Mononuclear cell (primary cell): ENCODE measurements around the gene SESN2. TPM values are rescaled to one million over a fixed set of nuclear protein-coding genes. Genes with fewer than 3 reads are reported as not detected.

ENCODE experiments used
- H3K27me3 ChIP-seq: 2 replicates; pipeline ENCODE4 v1.6.0; 2011; ENCODE audit warnings: low read length, control low read depth; ENCODE audit not compliant: insufficient read depth
- H3K4me1 ChIP-seq: 2 replicates; pipeline ENCODE4 v1.5.1; 2011; ENCODE audit warnings: mild to moderate bottlenecking, low read length, control low read depth; ENCODE audit not compliant: insufficient read depth
- H3K4me3 ChIP-seq: 2 replicates; pipeline ENCODE4 v1.5.1; 2011; ENCODE audit warnings: mild to moderate bottlenecking, low read length, moderate library complexity
- H3K9me3 ChIP-seq: 2 replicates; pipeline ENCODE4 v1.5.1; 2011; ENCODE audit warnings: low read depth, mild to moderate bottlenecking, control low read depth, low read length
- total RNA-seq: library from RNA; depleted of rRNA; stranded (reverse); fragments of >200 nt; gene quantifications from one replicate; pipeline ENCODE4 v1.2.3, GENCODE V29; 2012

The SESN2 gene
- 10.1 TPM for total RNA-seq

GRCh38 chr1:28259252-28259933 lies at the start of gene SESN2:
TSS of gene SESN2 (plus strand) at chr1:28259518. CDS start at chr1:28259848, 330 bp downstream.
- Histone ChIP-seq H3K4me3 (peak within 1 kb of the TSS; percentile 96), H3K4me1 (peaks cover 50% of the 10 kb centered on the region), H3K27me3 (no peaks in the 10 kb centered on the region), H3K9me3 (no peaks in the 10 kb centered on the region)

- no peaks in the 10 kb centered on the region for H3K9me3 ChIP-seq
- no peak overlapping the region for H3K4me3 ChIP-seq
- no peaks in the 10 kb centered on the region for H3K4me1 ChIP-seq
- H3K27me3 ChIP-seq: no peaks in the 10 kb centered on the region
These were observed 49.6 kb upstream of the SESN2 start for GRCh38 chr1:28209700-28210099.

- H3K4me1 ChIP-seq: no peaks in the 10 kb centered on the region
- H3K9me3 ChIP-seq: no peaks in the 10 kb centered on the region
- H3K27me3 ChIP-seq: no peaks in the 10 kb centered on the region
- no peak overlapping the region for H3K4me3 ChIP-seq
These were observed 46.0 kb upstream of the SESN2 start for GRCh38 chr1:28213315-28213714.

GRCh38 chr1:28229089-28229488 lies 30.2 kb upstream of the SESN2 start:
- no peak overlapping the region for H3K4me3 ChIP-seq
- no peaks in the 10 kb centered on the region for H3K27me3 ChIP-seq
- H3K9me3 ChIP-seq: no peaks in the 10 kb centered on the region
- peaks cover 28% of the 10 kb centered on the region for H3K4me1 ChIP-seq

- H3K27me3 ChIP-seq: no peaks in the 10 kb centered on the region
- peaks cover 28% of the 10 kb centered on the region for H3K4me1 ChIP-seq
- no peaks in the 10 kb centered on the region for H3K9me3 ChIP-seq
- no peak overlapping the region for H3K4me3 ChIP-seq
These were observed 29.3 kb upstream of the SESN2 start for GRCh38 chr1:28229996-28230395.

- Histone ChIP-seq H3K9me3 (no peaks in the 10 kb centered on the region), H3K4me1 (peaks cover 50% of the 10 kb centered on the region), H3K4me3 (peak within 1 kb of the TSS; percentile 91)
These were observed 26.6 kb upstream of the SESN2 start, which contains the start of gene DNAJC8 for GRCh38 chr1:28232558-28233263. TSS of gene DNAJC8 (minus strand) at chr1:28233029. CDS start at chr1:28232998, 31 bp downstream.

GRCh38 chr1:28233264-28233606 lies 26.1 kb upstream of the SESN2 start:
- peaks cover 50% of the 10 kb centered on the region for H3K4me1 ChIP-seq
- peak overlapping the region; percentile 91 for H3K4me3 ChIP-seq

More at GRCh38 chr1:28232558-28233263, 26.6 kb upstream of the SESN2 start, which contains the start of gene DNAJC8:
- H3K27me3 ChIP-seq: no peaks in the 10 kb centered on the region

GRCh38 chr1:28235755-28236655 lies 23.3 kb upstream of the SESN2 start, which contains the start of gene ATP5IF1:
TSS of gene ATP5IF1 (plus strand) at chr1:28236124. CDS start at chr1:28236184, 60 bp downstream.
- Histone ChIP-seq H3K9me3 (no peaks in the 10 kb centered on the region), H3K27me3 (no peaks in the 10 kb centered on the region), H3K4me3 (peak within 1 kb of the TSS; percentile 99), H3K4me1 (peaks cover 43% of the 10 kb centered on the region)

More at GRCh38 chr1:28233264-28233606, 26.1 kb upstream of the SESN2 start:
- Histone ChIP-seq H3K9me3 (no peaks in the 10 kb centered on the region), H3K27me3 (no peaks in the 10 kb centered on the region)

GRCh38 chr1:28236656-28237322 lies 22.5 kb upstream of the SESN2 start:
- Histone ChIP-seq H3K9me3 (no peaks in the 10 kb centered on the region), H3K4me3 (peak overlapping the region; percentile 99), H3K27me3 (no peaks in the 10 kb centered on the region), H3K4me1 (peaks cover 35% of the 10 kb centered on the region)

- H3K9me3 ChIP-seq: no peaks in the 10 kb centered on the region
- H3K4me1 ChIP-seq: peaks cover 40% of the 10 kb centered on the region
- H3K4me3 ChIP-seq: no peak overlapping the region
- H3K27me3 ChIP-seq: no peaks in the 10 kb centered on the region
These were observed 20.3 kb upstream of the SESN2 start for GRCh38 chr1:28239004-28239403.

GRCh38 chr1:28240024-28240423 lies 19.3 kb upstream of the SESN2 start:
- H3K27me3 ChIP-seq: no peaks in the 10 kb centered on the region
- H3K4me3 ChIP-seq: no peak overlapping the region
- H3K9me3 ChIP-seq: no peaks in the 10 kb centered on the region
- H3K4me1 ChIP-seq: peaks cover 51% of the 10 kb centered on the region

- H3K4me1 ChIP-seq: peaks cover 44% of the 10 kb centered on the region
These were observed 17.6 kb upstream of the SESN2 start for GRCh38 chr1:28241638-28242241.

GRCh38 chr1:28243685-28244311 lies 15.5 kb upstream of the SESN2 start:
- Histone ChIP-seq H3K9me3 (no peaks in the 10 kb centered on the region), H3K4me3 (no peak overlapping the region), H3K27me3 (no peaks in the 10 kb centered on the region), H3K4me1 (peaks cover 50% of the 10 kb centered on the region)

More at GRCh38 chr1:28241638-28242241, 17.6 kb upstream of the SESN2 start:
- Histone ChIP-seq H3K4me3 (no peak overlapping the region), H3K27me3 (no peaks in the 10 kb centered on the region), H3K9me3 (no peaks in the 10 kb centered on the region)
